GM19463 (cell line): Measurements from ENCODE around the gene SPATA33.

Source experiments
- ATAC-seq: cut with Tn5 transposase; IDR thresholded peaks from one replicate; pipeline ENCODE4 v1.9.1; 2021; ENCODE audit warnings: mild to moderate bottlenecking, moderate library complexity; ENCODE audit not compliant: unreplicated experiment

The SPATA33 gene

DNA sequence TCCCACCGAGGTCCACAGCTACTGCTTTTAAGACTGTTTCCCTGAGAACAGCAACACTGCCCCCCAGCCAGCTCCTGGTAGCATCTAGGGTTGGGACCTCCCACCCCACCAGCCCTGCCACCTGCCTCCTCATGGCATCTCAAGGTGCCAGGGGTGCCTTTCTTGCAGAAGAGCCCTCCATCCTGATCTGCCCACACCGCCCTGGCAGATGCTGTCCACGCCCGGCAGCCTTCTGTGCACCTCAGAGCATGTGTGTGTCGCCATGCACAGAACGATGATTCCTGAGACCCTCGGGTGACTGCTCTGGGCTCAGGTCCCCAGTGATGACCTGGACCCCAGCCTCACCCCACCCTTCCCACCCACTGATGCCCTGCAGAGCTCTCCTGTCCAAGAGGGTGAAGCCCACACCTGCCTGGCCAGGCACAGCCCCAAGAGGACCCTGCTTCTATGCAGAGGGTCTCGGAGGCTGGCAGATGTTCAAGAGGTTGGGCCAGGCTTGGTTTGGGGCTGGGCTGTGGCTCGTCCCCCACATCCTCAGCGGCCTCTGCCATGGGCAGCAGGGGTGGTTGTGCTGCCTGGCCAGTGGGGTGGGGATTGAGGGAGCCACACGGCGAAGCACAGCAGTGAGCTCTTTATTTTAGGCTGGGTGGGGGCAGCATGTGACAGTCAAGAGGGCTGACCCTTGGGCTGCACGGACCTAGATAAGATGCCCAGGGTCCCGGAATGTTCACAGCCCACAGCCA is 49.1 kb downstream of the SPATA33 start:
- ATAC-seq, result no peak

DNA sequence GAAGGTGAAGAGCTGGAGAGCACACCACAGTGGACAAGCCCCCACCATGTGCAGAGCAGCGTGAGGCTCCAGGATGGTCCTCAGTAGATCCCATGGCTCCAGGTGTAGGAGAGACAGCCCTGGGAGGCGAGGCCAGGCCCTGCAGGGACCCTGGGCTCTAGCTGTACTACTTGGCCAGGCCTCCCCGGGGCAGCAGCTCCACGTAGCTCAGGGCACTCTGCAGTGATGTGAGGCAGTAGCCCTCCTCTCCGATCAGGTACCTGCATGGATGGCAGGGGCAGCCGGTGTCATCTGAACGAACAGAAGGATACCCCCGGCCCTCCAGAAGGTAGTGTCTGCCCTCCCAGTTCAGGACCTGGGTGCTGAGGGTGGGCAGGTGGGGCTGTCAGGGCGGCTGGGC is 50.1 kb downstream of the SPATA33 start:
- no peak for ATAC-seq

DNA sequence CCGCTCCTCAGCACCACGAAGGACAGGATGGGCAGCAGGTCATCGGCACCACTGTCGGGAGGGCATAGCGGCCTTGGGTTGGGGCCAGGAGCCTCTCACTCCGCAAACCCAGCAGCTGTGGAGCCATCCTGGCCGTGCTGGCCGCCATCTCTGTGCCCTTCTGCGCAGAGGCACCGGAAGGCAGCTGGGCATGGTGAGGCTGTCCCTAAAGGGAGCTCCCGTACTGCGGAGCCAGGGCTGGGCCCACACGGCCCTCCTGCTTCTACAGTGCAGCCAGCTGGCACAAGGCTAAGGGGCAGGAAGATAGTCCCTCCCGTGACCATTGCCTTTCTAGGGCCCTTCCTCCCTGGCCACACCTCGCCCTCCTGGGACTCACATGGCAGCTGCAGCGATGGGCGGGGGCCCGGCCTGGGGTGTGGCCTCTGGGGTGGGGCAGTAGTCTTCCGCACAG is 50.9 kb downstream of the SPATA33 start:
- no peak for ATAC-seq

DNA sequence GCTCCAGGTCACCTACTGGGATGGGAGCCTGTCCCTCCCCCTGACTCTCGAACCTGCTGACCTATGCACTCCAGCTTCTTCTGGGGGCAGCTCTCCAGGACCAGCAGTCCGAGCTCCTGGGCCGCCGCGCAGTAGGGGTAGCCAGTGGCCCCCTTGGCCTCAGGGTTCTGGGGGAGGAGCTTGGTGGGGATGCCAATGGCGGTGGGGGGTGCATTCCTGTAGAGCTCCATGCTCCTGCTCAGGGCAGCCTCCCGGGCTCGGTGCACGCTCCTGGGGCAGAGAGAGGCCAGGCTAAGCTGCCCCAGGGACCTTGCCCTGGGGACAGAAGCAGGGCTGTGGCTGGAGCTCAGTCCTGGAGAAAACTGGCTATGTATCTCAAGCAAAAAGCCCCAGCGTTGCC is 51.5 kb downstream of the SPATA33 start:
- no peak for ATAC-seq

DNA sequence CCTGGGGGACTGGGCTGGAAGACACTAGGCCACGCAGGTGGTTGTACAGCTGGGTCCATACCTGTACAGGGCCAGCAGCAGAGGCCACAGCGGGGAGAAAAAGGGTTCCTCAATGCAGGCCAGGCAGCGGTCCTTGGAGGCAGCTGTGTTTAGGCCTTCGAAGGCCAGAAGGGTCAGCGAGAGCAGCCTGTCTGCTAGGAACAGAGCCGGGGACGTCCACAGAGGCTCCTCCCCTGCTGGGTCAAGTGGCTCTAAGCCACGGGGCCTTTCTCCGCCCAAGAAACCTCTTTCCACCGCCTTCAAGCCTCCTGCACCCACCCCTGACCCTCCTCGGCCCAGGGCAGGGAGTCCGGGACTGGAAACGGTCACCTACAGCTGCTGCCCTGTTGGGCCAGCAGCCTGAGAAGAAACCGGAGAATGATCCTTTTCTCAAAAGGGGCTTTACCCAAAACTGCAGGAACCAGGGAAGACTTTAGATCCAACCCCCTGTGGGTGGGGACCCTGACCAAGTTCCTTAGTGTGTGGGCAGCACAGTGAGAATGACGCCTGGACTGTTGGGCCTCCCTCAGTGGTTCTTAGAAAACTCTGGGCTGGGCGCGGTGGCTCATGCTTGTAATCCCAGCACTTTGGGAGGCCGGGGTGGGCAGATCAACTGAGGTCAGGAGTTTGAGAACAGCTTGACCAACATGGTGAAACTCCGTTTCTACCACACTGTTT is 52.2 kb downstream of the SPATA33 start:
- ATAC-seq, result no peak

GRCh38 chr16:89710709-89711564 is 53.3 kb downstream of the SPATA33 start:
- no peak for ATAC-seq

- no peak for ATAC-seq
These were observed 54.1 kb downstream of the SPATA33 start for GRCh38 chr16:89711601-89712273.

DNA sequence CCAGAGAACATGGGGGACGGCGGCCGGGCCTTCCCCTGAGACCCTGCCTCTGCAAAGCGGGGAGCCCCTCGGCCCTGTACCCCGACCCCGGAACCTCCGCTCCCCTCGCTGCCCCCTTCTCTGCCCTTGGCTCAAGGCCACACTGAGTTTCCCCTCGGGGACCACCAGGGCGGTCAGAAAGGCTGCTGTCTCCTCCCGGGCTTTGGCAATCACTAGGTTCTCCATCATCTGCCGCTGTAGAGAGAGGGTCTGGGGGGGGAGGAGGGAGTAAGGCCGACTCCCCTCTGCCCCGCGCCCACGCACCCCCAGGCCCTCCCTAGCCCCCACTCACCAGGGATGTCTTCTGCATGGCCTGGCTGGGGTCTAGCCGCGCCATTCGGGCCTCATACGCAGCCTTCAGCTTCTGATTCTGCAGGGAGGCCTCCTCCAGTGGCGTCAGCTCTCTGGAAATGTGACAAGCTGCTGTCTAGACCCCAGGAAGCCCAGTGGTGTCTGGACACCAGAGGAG is 54.7 kb downstream of the SPATA33 start:
- no peak for ATAC-seq

GRCh38 chr16:89716493-89716892 is 58.9 kb downstream of the SPATA33 start:
- ATAC-seq, result no peak

DNA sequence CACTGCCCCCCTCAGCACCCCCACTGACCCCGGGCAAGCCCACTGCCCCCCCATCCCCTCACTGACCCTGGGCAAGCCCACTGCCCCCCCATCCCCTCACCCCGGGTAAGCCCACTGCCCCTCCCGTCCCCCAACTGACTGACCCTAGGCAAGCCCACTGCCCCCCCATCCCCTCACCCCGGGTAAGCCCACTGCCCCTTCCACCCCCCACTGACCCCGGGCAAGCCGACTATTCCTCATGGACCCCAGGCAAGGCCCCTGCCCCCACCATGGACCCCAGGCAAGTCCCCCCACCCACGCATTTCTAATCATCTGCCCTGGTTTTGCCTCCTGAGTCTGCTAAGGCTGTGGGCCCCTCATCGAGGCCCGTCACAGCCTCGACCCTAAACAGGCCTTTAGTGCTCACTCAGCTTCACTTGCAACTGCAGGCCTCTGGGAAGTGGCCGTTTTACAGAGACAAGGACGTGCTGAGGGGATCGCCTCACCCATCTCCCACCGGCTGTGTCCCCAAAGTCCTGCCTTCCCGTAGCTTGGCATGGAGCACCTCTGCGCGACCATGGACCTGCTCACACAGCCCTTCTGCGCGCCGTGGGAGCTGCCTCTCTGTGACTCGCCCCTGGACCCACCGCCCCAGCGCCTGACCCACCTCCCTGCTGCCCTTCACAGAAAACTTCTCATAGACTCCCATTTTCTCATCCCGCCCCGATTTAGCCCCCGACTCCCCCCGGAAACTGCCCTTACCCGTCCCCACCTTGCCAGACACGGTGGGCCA is 59.5 kb downstream of the SPATA33 start:
- ATAC-seq, result no peak

DNA sequence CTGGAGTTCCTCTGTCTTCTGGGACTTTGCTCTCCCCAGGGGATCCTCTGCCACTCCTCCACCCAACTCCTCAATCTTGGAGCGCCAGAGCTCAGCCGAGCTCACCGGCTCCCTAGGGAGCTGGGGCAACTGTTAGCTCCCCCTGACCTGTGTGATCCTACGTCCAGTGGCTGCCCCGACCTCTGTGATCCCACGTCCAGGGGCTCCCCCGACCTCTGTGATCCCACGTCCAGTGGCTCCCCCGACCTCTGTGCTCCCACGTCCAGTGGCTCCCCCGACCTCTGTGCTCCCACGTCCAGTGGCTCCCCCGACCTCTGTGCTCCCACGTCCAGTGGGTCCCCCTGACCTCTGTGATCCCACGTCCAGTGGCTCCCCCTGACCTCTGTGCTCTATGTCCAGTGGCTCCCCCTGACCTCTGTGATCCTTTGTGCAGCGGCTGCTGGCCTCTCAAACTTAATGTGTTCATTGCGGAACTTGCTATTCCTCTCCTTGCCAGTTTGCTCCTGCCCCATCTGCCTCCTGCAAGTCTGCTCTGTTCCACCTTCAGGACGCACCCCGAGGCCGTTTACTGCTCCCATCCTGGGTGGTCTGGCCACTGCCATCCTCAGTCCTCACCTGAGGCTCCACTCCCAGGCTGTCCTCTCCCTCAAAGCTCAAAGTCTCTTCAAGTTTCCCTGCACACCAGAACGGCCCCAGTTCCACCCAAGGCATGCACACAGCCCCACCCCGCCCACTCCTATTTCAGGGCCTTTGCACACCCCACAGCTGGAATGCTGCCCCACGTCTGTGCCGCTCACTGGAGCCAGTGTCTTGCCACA is 60.3 kb downstream of the SPATA33 start:
- ATAC-seq, result no peak
